T-cell (primary cell): ENCODE results near the gene SMC5. TPM values are rescaled to one million over a fixed set of nuclear protein-coding genes. Genes with fewer than 3 reads are reported as not detected.

Experiments
- ATAC-seq, 4 experiments: fragments of 200-7000 bp in 3 of 4; fragments of 150-1000 bp in 1 of 4; cut with Tn5 transposase; replicated peaks in 1 of 4; 1 replicate in 3 of 4; 2 replicates in 1 of 4; pipeline ENCODE4 v1.10.0; 2021; ENCODE audit warnings: moderate library complexity in 3 of 4, mild to moderate bottlenecking in 2 of 4, moderate number of reproducible peaks in 1 of 4
- CTCF ChIA-PET, 2 donors: fragments of 300-600 bp; sonication (Branson Sonifier 250); formaldehyde crosslinking; loops; one replicate each; lab custom pipeline; 2022; ENCODE audit warnings: antibody characterized with exemption in 2 of 2; lab: Charles Lee
- POLR2A ChIA-PET, 2 donors: fragments of 300-600 bp; sonication (Branson Sonifier 250); formaldehyde crosslinking; loops; one replicate each; lab custom pipeline; 2022; ENCODE audit warnings: antibody characterized with exemption in 2 of 2; lab: Charles Lee
- DNase-seq, 35 experiments: peaks; one replicate each; pipeline versions ENCODE4 v3.0.0 to v3.0.0-alpha.2; 2013 to 2023
- H3K27ac ChIP-seq: one replicate; pipeline ENCODE4 v1.5.1; 2013; ENCODE audit warnings: low read length
- H3K27me3 ChIP-seq, 2 experiments: replicated peaks in 1 of 2; 1 replicate in 1 of 2; 2 replicates in 1 of 2; pipeline versions ENCODE4 v1.6.1 to v1.7.0; 2013; ENCODE audit warnings: low read length in 1 of 2, mixed read lengths in 1 of 2; ENCODE audit not compliant: control insufficient read depth in 2 of 2, insufficient read depth in 2 of 2; ENCODE audit errors: extremely low read depth in 1 of 2
- H3K36me3 ChIP-seq, 2 donors: 1 replicate in 1 of 2; 2 replicates in 1 of 2; pipeline versions ENCODE4 v1.6.1 to v1.7.0; 2013; ENCODE audit warnings: low read length in 1 of 2; ENCODE audit not compliant: control insufficient read depth in 2 of 2, insufficient read depth in 1 of 2; ENCODE audit errors: extremely low read depth in 1 of 2
- H3K4me1 ChIP-seq, 2 experiments: 1 replicate in 1 of 2; 2 replicates in 1 of 2; pipeline versions ENCODE4 v1.6.1 to v1.7.0; 2013; ENCODE audit warnings: low read length in 2 of 2, mixed read lengths in 1 of 2; ENCODE audit not compliant: insufficient read depth in 2 of 2, control insufficient read depth in 1 of 2; ENCODE audit errors: extremely low read depth in 1 of 2
- H3K4me3 ChIP-seq, 2 donors: 1 replicate in 1 of 2; 2 replicates in 1 of 2; pipeline versions ENCODE4 v1.5.1 to v1.7.0; 2013; ENCODE audit warnings: mild to moderate bottlenecking in 2 of 2, low read length in 1 of 2, moderate library complexity in 1 of 2; ENCODE audit not compliant: control insufficient read depth in 1 of 2; ENCODE audit errors: extremely low read depth in 1 of 2
- H3K9me3 ChIP-seq: 2 replicates; pipeline ENCODE4 v1.7.0; 2013
- H3K27ac Mint-ChIP-seq, 2 donors: one replicate each; pipeline ENCODE4 v1.8.0; 2020 to 2021; ENCODE audit warnings: mild to moderate bottlenecking in 2 of 2, mixed read lengths in 2 of 2
- H3K27me3 Mint-ChIP-seq, 2 donors: one replicate each; pipeline ENCODE4 v1.8.0; 2021 to 2022; ENCODE audit warnings: mixed read lengths in 2 of 2
- H3K36me3 Mint-ChIP-seq: one replicate; pipeline ENCODE4 v1.8.0; 2021; ENCODE audit warnings: mixed read lengths
- H3K4me1 Mint-ChIP-seq, 3 donors: one replicate each; pipeline ENCODE4 v1.8.0; 2020 to 2022; ENCODE audit warnings: mixed read lengths in 3 of 3, mild to moderate bottlenecking in 1 of 3
- H3K4me3 Mint-ChIP-seq, 3 donors: one replicate each; pipeline ENCODE4 v1.8.0; 2020 to 2022; ENCODE audit warnings: mild to moderate bottlenecking in 3 of 3, mixed read lengths in 3 of 3, moderate library complexity in 3 of 3
- H3K9me3 Mint-ChIP-seq, 3 donors: one replicate each; pipeline ENCODE4 v1.8.0; 2020 to 2022; ENCODE audit warnings: mixed read lengths in 3 of 3
- WGBS: methylation state at CpG from one replicate; pipeline ENCODE4 v1.1.5; 2013; ENCODE audit warnings: missing lambda C conversion rate; ENCODE audit not compliant: insufficient coverage; 5-methylcytosine and 5-hydroxymethylcytosine counted together
- total RNA-seq, 35 experiments: library from RNA in 6 of 35; stranded (reverse) in 6 of 35; fragments of 120-200 nt in 1 of 35; gene quantifications; one replicate each; pipeline versions ENCODE4 v1.2.1 to v1.2.4 and lab custom pipeline; 2013 to 2026

Gene SMC5
- total RNA-seq, 5 donors from 2014 or later (not counting 1 experiment from before 2014, with no cell fraction given) = 31.6 to 35.5 (median 34.5) TPM

DNA sequence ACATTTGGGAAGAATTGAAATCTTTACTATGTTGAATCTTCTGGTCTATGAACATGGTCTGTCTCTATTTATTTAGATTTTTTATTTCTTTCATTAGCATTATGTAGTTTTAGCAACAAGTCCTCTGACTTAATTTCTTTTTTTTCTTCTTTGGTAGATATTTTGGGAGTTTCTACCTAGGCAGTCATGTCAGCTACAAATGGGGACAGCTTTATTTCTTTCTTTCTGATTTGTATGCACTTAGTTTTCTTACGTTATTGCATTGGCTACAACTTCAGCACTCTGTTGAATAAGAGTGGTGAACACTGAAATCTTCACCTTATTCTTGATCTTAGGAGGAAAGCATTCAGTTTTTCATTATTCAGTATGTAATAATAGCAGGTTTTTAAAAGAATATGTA, 33.5 kb downstream of the SMC5 start:
- no peak overlapping the region for H3K4me3 Mint-ChIP-seq
- H3K9me3 ChIP-seq = peaks cover 4% of the 10 kb centered on the region
- H3K36me3 Mint-ChIP-seq = peaks cover 77% of the 10 kb centered on the region
- CTCF ChIA-PET = no interaction called here
- peaks cover 9 to 15% (median 12%) of the 10 kb centered on the region in 3 donors for H3K4me1 Mint-ChIP-seq
- no peaks in the 10 kb centered on the region for H3K27me3 Mint-ChIP-seq
- no peaks in the 10 kb centered on the region for H3K27me3 ChIP-seq
- H3K9me3 Mint-ChIP-seq = peaks cover 0 to 5% (median 2%) of the 10 kb centered on the region in 3 donors
- H3K27ac Mint-ChIP-seq = no peak overlapping the region
- peaks cover 5 to 33% of the 10 kb centered on the region in 2 donors for H3K36me3 ChIP-seq
- DNase-seq = no peak
- H3K4me3 ChIP-seq = no peak overlapping the region
- POLR2A ChIA-PET = interaction anchor here in 1 of 2 donors (0.8 kb wide), 1 partner anchor 35 kb away, joined by 6 read pairs; no protein-coding TSS in a partner anchor
- no CpG with 5 or more reads among the region's 1 CpG for WGBS
- H3K4me1 ChIP-seq = no peaks in the 10 kb centered on the region
- H3K27ac ChIP-seq = no peak overlapping the region
- no peak for ATAC-seq

DNA sequence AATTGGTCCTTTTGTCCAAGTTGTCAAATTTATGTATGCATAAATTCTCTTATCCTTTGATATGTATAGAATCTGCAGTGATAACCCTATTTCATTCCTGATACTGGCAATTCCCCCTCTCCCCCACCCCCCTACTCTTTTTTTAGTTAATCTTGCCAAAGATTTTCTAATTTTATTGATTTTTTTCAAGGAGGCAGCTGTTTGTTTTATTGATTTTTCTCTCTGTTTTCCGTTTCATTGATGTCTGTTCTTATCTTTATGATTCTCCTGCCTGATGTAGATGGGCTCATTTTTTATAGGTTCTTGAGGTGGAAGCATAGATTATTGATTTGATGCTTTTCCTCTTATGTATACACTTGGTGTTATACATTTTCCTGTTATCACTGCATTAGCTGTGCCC, 34.4 kb downstream of the SMC5 start:
- Histone ChIP-seq H3K27ac (no peak overlapping the region), H3K4me3 (no peak overlapping the region), H3K36me3 (peaks cover 5 to 40% of the 10 kb centered on the region in 2 donors), H3K4me1 (no peaks in the 10 kb centered on the region), H3K27me3 (no peaks in the 10 kb centered on the region), H3K9me3 (peaks cover 4% of the 10 kb centered on the region)
- Mint-ChIP-seq H3K27me3 (no peaks in the 10 kb centered on the region), H3K36me3 (peaks cover 73% of the 10 kb centered on the region), H3K27ac (no peak overlapping the region), H3K9me3 (peaks cover 0 to 5% (median 2%) of the 10 kb centered on the region in 3 donors), H3K4me3 (no peak overlapping the region), H3K4me1 (peaks cover 8 to 9% (median 9%) of the 10 kb centered on the region in 3 donors)
- ChIA-PET CTCF (no interaction called here), POLR2A (interaction anchor here in 1 of 2 donors (0.6 kb wide), 1 partner anchor 136 kb away, joined by 5 read pairs; no protein-coding TSS in a partner anchor)
- no CpG with 5 or more reads among the region's 1 CpG for WGBS
- DNase-seq (no peak), ATAC-seq (no peak)

DNA sequence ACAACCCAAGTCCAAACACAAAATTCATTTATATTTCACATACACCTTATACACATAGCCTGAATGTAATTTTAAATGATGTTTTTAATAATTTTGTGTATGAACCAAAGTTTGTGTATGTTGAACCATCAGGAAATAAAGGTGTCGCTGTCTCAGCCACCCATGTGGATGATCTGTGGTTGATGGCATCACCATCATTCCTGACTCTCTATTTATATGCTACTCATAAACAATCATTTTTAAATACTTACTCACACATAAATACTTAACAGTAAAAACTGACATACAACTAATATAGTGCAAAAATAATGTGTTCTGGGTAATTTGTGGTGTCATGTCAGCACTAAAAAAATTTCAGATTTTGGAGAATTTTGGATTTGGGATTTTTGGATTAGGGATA, 38.4 kb downstream of the SMC5 start:
- CTCF ChIA-PET = no interaction called here
- ATAC-seq (no peak), DNase-seq (no peak)
- Mint-ChIP-seq H3K27me3 (no peaks in the 10 kb centered on the region), H3K27ac (no peak overlapping the region), H3K36me3 (peaks cover 69% of the 10 kb centered on the region), H3K9me3 (peaks cover 0 to 4% (median 0%) of the 10 kb centered on the region in 3 donors), H3K4me1 (peaks cover 9 to 16% (median 11%) of the 10 kb centered on the region in 3 donors), H3K4me3 (no peak overlapping the region)
- Histone ChIP-seq H3K27ac (no peak overlapping the region), H3K9me3 (no peaks in the 10 kb centered on the region), H3K36me3 (peaks cover 0 to 43% of the 10 kb centered on the region in 2 donors), H3K4me1 (no peaks in the 10 kb centered on the region), H3K27me3 (no peaks in the 10 kb centered on the region), H3K4me3 (no peak overlapping the region)
- POLR2A ChIA-PET = no interaction called here
- no CpG with 5 or more reads among the region's 1 CpG for WGBS

DNA sequence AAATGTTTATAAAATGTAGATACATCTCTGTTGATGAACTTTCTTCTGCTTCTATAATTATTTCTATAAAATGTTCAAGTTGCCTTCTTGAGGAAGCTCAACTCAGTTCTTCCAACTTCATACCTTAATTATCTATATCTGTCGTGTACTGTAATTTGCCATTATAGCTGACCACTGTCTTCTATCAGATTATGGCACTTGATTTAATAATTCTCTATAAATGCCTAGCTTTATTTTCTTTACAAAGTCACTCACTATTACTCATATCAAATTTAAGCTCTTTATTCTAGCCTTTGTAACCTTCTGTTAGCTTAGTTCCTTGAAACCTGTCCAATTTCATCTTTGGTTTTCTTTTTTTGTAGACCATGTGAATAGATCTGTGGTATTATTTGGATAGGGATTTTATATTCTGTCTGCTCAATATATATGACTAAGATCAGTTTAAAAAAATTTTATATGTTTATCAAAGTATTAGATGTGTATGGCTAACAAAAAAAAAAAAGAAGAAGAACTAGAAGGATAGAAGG, 39.5 kb downstream of the SMC5 start:
- peaks cover 0 to 47% of the 10 kb centered on the region in 2 donors for H3K36me3 ChIP-seq
- POLR2A ChIA-PET = no interaction called here
- H3K36me3 Mint-ChIP-seq = peaks cover 63% of the 10 kb centered on the region

DNA sequence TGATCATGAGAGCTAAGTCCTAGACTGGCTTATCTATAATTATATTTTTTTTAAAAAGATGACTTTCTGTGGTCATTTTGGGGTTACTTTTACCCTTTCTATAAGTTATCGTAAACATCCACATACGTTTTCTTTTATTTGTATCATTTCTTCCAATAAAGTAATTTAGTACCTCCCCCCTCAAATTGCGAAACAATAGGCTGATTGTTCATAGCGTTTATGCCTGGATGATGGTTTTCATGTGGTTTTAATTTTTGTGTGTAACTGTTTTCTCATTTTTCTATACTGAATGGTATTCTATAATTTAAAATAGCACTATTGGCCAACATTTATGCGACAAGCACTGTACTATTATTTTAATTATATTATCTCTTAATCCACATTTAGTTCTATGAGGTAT, 44.5 kb downstream of the SMC5 start:
- H3K36me3 ChIP-seq = peaks cover 0 to 39% of the 10 kb centered on the region in 2 donors
- H3K27ac ChIP-seq = no peak overlapping the region
- Mint-ChIP-seq H3K4me3 (no peak overlapping the region), H3K27me3 (no peaks in the 10 kb centered on the region), H3K9me3 (peaks cover 0 to 4% (median 0%) of the 10 kb centered on the region in 3 donors), H3K27ac (no peak overlapping the region), H3K36me3 (peaks cover 69% of the 10 kb centered on the region), H3K4me1 (peaks cover 0 to 11% (median 4%) of the 10 kb centered on the region in 3 donors)
- whole genome bisulfite sequencing = no CpG with 5 or more reads among the region's 5 CpGs
- CTCF ChIA-PET = interaction anchor here in 1 of 2 donors (0.6 kb wide), 1 partner anchor 903 kb away, joined by 3 read pairs; no protein-coding TSS in a partner anchor
- no peaks in the 10 kb centered on the region for H3K4me1 ChIP-seq
- DNase-seq (no peak), ATAC-seq (no peak)
- POLR2A ChIA-PET = interaction anchor here in 1 of 2 donors (0.6 kb wide), 1 partner anchor 197 kb away, joined by 3 read pairs; no protein-coding TSS in a partner anchor
- H3K4me3 ChIP-seq = no peak overlapping the region
- H3K27me3 ChIP-seq = no peaks in the 10 kb centered on the region
- no peaks in the 10 kb centered on the region for H3K9me3 ChIP-seq

More for the DNA sequence above, 39.5 kb downstream of the SMC5 start:
- no peak overlapping the region for H3K4me3 Mint-ChIP-seq
- no peak overlapping the region for H3K27ac Mint-ChIP-seq
- CTCF ChIA-PET = interaction anchor here (0.7 to 1.2 kb wide), 2 partner anchors 304 to 557 kb away, joined by 3 to 4 read pairs; no protein-coding TSS in a partner anchor
- H3K4me1 Mint-ChIP-seq = peaks cover 9 to 16% (median 10%) of the 10 kb centered on the region in 3 donors
- no peak overlapping the region for H3K27ac ChIP-seq
- no peaks in the 10 kb centered on the region for H3K4me1 ChIP-seq
- no peak overlapping the region for H3K4me3 ChIP-seq
- no CpG with 5 or more reads among the region's 1 CpG for WGBS
- H3K27me3 Mint-ChIP-seq = no peaks in the 10 kb centered on the region
- ATAC-seq (no peak), DNase-seq (no peak)
- H3K9me3 ChIP-seq = no peaks in the 10 kb centered on the region
- H3K27me3 ChIP-seq = no peaks in the 10 kb centered on the region
- peaks cover 0 to 4% (median 0%) of the 10 kb centered on the region in 3 donors for H3K9me3 Mint-ChIP-seq

DNA sequence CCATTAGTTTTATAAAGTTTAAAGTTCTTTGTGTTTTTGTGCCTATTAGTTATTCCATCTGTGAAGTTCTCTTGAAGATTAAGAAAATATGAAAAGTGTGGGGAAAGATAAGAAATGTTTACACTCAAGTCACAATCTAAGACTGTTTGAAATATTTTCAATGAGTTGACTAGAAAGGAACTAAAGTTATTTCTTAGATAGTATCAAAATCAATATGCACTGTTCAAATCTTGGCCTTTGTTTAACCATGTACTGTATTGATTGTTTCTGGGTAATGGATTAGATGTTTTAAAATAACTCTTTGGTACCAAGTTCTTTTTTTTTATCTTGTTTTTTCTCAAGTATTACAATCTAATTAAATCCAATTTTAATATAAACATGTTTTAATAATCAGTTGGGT, 46.0 kb downstream of the SMC5 start:
- H3K27ac ChIP-seq = no peak overlapping the region
- H3K27me3 ChIP-seq = no peaks in the 10 kb centered on the region
- POLR2A ChIA-PET = no interaction called here
- CTCF ChIA-PET = no interaction called here
- Mint-ChIP-seq H3K9me3 (peaks cover 0 to 4% (median 0%) of the 10 kb centered on the region in 3 donors), H3K4me1 (peaks cover 5 to 10% (median 7%) of the 10 kb centered on the region in 3 donors), H3K36me3 (peaks cover 68% of the 10 kb centered on the region), H3K27ac (no peak overlapping the region), H3K27me3 (no peaks in the 10 kb centered on the region), H3K4me3 (no peak overlapping the region)
- H3K36me3 ChIP-seq = peaks cover 0 to 44% of the 10 kb centered on the region in 2 donors
- ATAC-seq (no peak), DNase-seq (no peak)
- H3K9me3 ChIP-seq = no peaks in the 10 kb centered on the region
- H3K4me3 ChIP-seq = no peak overlapping the region
- no peaks in the 10 kb centered on the region for H3K4me1 ChIP-seq
